H1 (cell line): ENCODE data around the gene GNB1. TPM values are rescaled to one million over a fixed set of nuclear protein-coding genes. Genes with fewer than 3 reads are reported as not detected.

Experiments
- CTCF ChIA-PET: fragments of 300-600 bp; sonication (Branson Sonifier 250); formaldehyde crosslinking; loops from one replicate; lab custom pipeline; 2021; ENCODE audit not compliant: partially characterized antibody; lab: Charles Lee
- POLR2A ChIA-PET: fragments of 300-600 bp; sonication (Branson Sonifier 250); formaldehyde crosslinking; loops from one replicate; lab custom pipeline; 2021; ENCODE audit warnings: inconsistent platforms; ENCODE audit not compliant: partially characterized antibody; lab: Charles Lee
- DNase-seq, 2 experiments: peaks; one replicate each; pipeline versions ENCODE4 v3.0.0 to v3.0.0-alpha.2; 2010 to 2022; ENCODE audit warnings: low spot score in 2 of 2, low read depth in 1 of 2, mixed read lengths in 1 of 2
- FAIRE-seq: peaks from 2 replicates; lab custom pipeline; 2011; peaks lifted over from hg19 to GRCh38; lab: Jason Lieb, UNC
- H2AFZ ChIP-seq: 2 replicates; pipeline ENCODE4 v1.8.1; 2012; ENCODE audit warnings: low read length, inconsistent platforms
- H2AK5ac ChIP-seq: 2 replicates; pipeline ENCODE4 v1.6.1; 2013; ENCODE audit warnings: low read depth, low read length
- H2BK120ac ChIP-seq: replicated peaks from 2 replicates; pipeline ENCODE3; 2013; ENCODE audit warnings: low read depth, low read length, inconsistent platforms
- H2BK12ac ChIP-seq: 2 replicates; pipeline ENCODE4 v1.6.1; 2013; ENCODE audit warnings: low read depth, low read length
- H2BK15ac ChIP-seq: 2 replicates; pipeline ENCODE4 v1.6.1; 2013; ENCODE audit warnings: low read length
- H2BK20ac ChIP-seq: 2 replicates; pipeline ENCODE4 v1.6.1; 2013; ENCODE audit warnings: low read length
- H2BK5ac ChIP-seq: 2 replicates; pipeline ENCODE4 v1.6.1; 2013; ENCODE audit warnings: low read depth, low read length
- H3K14ac ChIP-seq: 2 replicates; pipeline ENCODE4 v1.6.1; 2013; ENCODE audit warnings: inconsistent platforms; ENCODE audit not compliant: insufficient read length
- H3K18ac ChIP-seq: 2 replicates; pipeline ENCODE4 v1.6.1; 2013; ENCODE audit warnings: low read length; ENCODE audit errors: extremely low read depth
- H3K23ac ChIP-seq: 2 replicates; pipeline ENCODE4 v1.6.1; 2013; ENCODE audit warnings: inconsistent platforms; ENCODE audit not compliant: insufficient read length
- H3K23me2 ChIP-seq: 2 replicates; pipeline ENCODE4 v1.6.1; 2013; ENCODE audit warnings: low read depth, low read length
- H3K27ac ChIP-seq: 2 replicates; pipeline ENCODE4 v1.6.1; 2011; ENCODE audit warnings: low read depth, low read length, inconsistent platforms
- H3K27me3 ChIP-seq, 4 experiments: replicated peaks in 1 of 4; 1 replicate in 1 of 4; 2 replicates in 3 of 4; pipeline versions ENCODE4 v1.6.1 to v1.8.1; 2011 to 2013; ENCODE audit warnings: low read length in 3 of 4, mild to moderate bottlenecking in 3 of 4, inconsistent platforms in 2 of 4, mixed read lengths in 2 of 4, moderate library complexity in 1 of 4; ENCODE audit not compliant: control insufficient read depth in 3 of 4, insufficient read depth in 3 of 4; ENCODE audit errors: extremely low read depth in 1 of 4
- H3K36me3 ChIP-seq, 4 experiments: 2 replicates each; pipeline versions ENCODE4 v1.6.1 to v1.8.1; 2011 to 2013; ENCODE audit warnings: mild to moderate bottlenecking in 4 of 4, low read length in 3 of 4, moderate library complexity in 2 of 4, control low read depth in 1 of 4, inconsistent platforms in 1 of 4; ENCODE audit not compliant: insufficient read depth in 4 of 4, control insufficient read depth in 2 of 4
- H3K4ac ChIP-seq: replicated peaks from 2 replicates; pipeline ENCODE3; 2013; ENCODE audit warnings: low read length, low read depth, mixed read lengths, inconsistent platforms; ENCODE audit not compliant: insufficient read length
- H3K4me1 ChIP-seq, 4 experiments: replicated peaks in 1 of 4; 1 replicate in 1 of 4; 2 replicates in 3 of 4; pipeline versions ENCODE4 v1.6.1 to v1.8.1; 2011 to 2013; ENCODE audit warnings: low read length in 3 of 4, inconsistent platforms in 2 of 4, mixed read lengths in 1 of 4; ENCODE audit not compliant: insufficient read depth in 4 of 4, control insufficient read depth in 3 of 4
- H3K4me2 ChIP-seq, 2 experiments: 2 replicates each; pipeline versions ENCODE4 v1.6.1 to v1.8.1; 2011 to 2013; ENCODE audit warnings: low read depth in 2 of 2, low read length in 2 of 2, control low read depth in 1 of 2, inconsistent platforms in 1 of 2, mild to moderate bottlenecking in 1 of 2; ENCODE audit not compliant: insufficient read depth in 1 of 2
- H3K4me3 ChIP-seq, 4 experiments: fragments of 200-600, 300-600 bp in 1 of 4; sonication (generic), shearing (Covaris generic), sonication (Bioruptor Twin) in 1 of 4; 2 replicates each; pipeline versions ENCODE4 v1.5.1 to v1.8.1; 2011 to 2016; ENCODE audit warnings: low read length in 4 of 4, low read depth in 3 of 4, control low read depth in 2 of 4, inconsistent platforms in 2 of 4, mild to moderate bottlenecking in 2 of 4, mixed read lengths in 1 of 4, moderate library complexity in 1 of 4; ENCODE audit not compliant: insufficient read depth in 2 of 4; ENCODE audit errors: extremely low read depth in 1 of 4
- H3K56ac ChIP-seq: replicated peaks from 2 replicates; pipeline ENCODE3; 2013; ENCODE audit warnings: low read depth, mild to moderate bottlenecking, mixed read lengths, low read length, inconsistent platforms; ENCODE audit not compliant: insufficient read length
- H3K79me1 ChIP-seq: 2 replicates; pipeline ENCODE4 v1.6.1; 2013; ENCODE audit warnings: low read depth, low read length, control low read depth
- H3K79me2 ChIP-seq, 2 experiments: 2 replicates each; pipeline versions ENCODE4 v1.6.1 to v1.8.1; 2012 to 2013; ENCODE audit warnings: low read length in 2 of 2, mild to moderate bottlenecking in 2 of 2, inconsistent platforms in 1 of 2; ENCODE audit not compliant: insufficient read depth in 2 of 2, control insufficient read depth in 1 of 2
- H3K9ac ChIP-seq, 4 experiments: replicated peaks in 1 of 4; 1 replicate in 1 of 4; 2 replicates in 3 of 4; pipeline versions ENCODE4 v1.6.1 to v1.8.1; 2011 to 2013; ENCODE audit warnings: low read depth in 3 of 4, low read length in 3 of 4, control low read depth in 2 of 4, mild to moderate bottlenecking in 2 of 4, moderate library complexity in 2 of 4, inconsistent platforms in 1 of 4; ENCODE audit errors: extremely low read depth in 1 of 4
- H3K9me3 ChIP-seq, 2 experiments: 2 replicates each; pipeline versions ENCODE4 v1.6.1 to v1.8.1; 2012 to 2013; ENCODE audit warnings: mild to moderate bottlenecking in 2 of 2, moderate library complexity in 2 of 2, control low read depth in 1 of 2, inconsistent platforms in 1 of 2, low read depth in 1 of 2, low read length in 1 of 2, mixed read lengths in 1 of 2; ENCODE audit not compliant: insufficient read depth in 2 of 2
- H4K20me1 ChIP-seq, 2 experiments: replicated peaks in 1 of 2; 2 replicates each; pipeline versions ENCODE3 to v1.8.1; 2011 to 2013; ENCODE audit warnings: inconsistent platforms in 2 of 2, low read length in 2 of 2, mild to moderate bottlenecking in 1 of 2; ENCODE audit not compliant: insufficient read depth in 2 of 2, control insufficient read depth in 1 of 2
- H4K5ac ChIP-seq: 2 replicates; pipeline ENCODE4 v1.6.1; 2013; ENCODE audit warnings: low read length, low read depth, mixed read lengths, inconsistent platforms; ENCODE audit not compliant: insufficient read length
- H4K8ac ChIP-seq: 2 replicates; pipeline ENCODE4 v1.8.0; 2013; ENCODE audit warnings: mild to moderate bottlenecking, moderate library complexity, low read length, inconsistent platforms; ENCODE audit not compliant: insufficient read depth; ENCODE audit errors: extremely low read depth
- H4K91ac ChIP-seq: replicated peaks from 2 replicates; pipeline ENCODE3; 2013; ENCODE audit warnings: low read length, mixed read lengths, inconsistent platforms; ENCODE audit not compliant: insufficient read length
- E2F6 ChIP-seq: IDR thresholded peaks from 2 replicates; pipeline ENCODE4 v1.6.1; 2012; ENCODE audit warnings: inconsistent platforms
- KDM1A ChIP-seq: fragments of 200-600, 300-600 bp; sonication (generic); IDR thresholded peaks from 2 replicates; pipeline ENCODE4 v1.7.1; 2016; ENCODE audit warnings: mild to moderate bottlenecking, low read length, borderline replicate concordance
- POLR2AphosphoS5 ChIP-seq: IDR thresholded peaks from 2 replicates; pipeline ENCODE4 v1.6.1; 2011; ENCODE audit warnings: low read depth, low read length
- SIN3A ChIP-seq, 2 experiments: IDR thresholded peaks in 1 of 2; conservative IDR thresholded peaks in 1 of 2; 2 replicates each; pipeline ENCODE4 v1.6.1; 2011 to 2012; ENCODE audit warnings: low read length in 2 of 2, improper control_type of control experiment in 1 of 2, low read depth in 1 of 2, mild to moderate bottlenecking in 1 of 2
- TBP ChIP-seq: IDR thresholded peaks from 2 replicates; pipeline ENCODE4 v1.6.1; 2011; ENCODE audit warnings: low read depth, low read length, improper control_type of control experiment
- WGBS, 2 experiments: shearing (Covaris generic) in 1 of 2; methylation state at CpG; one replicate each; pipeline versions ENCODE4 v1.1.6 to v1.1.7; 2013 to 2015; ENCODE audit warnings: low lambda C conversion rate in 2 of 2, mixed read lengths in 2 of 2, inconsistent platforms in 1 of 2, low coverage in 1 of 2, missing lambda C conversion rate in 1 of 2; ENCODE audit not compliant: insufficient replicate concordance in 2 of 2, insufficient coverage in 1 of 2, insufficient read length in 1 of 2; ENCODE audit errors: extremely low coverage in 1 of 2, missing lambda C conversion rate in 1 of 2; 5-methylcytosine and 5-hydroxymethylcytosine counted together
- polyA plus RNA-seq, 7 experiments: library from polyadenylated mRNA; depleted of rRNA in 3 of 7; stranded (reverse) in 5 of 7; unstranded in 2 of 7; fragments of >200 nt in 5 of 7; fragments of 200-250 nt in 2 of 7; gene quantifications; 1 replicate in 5 of 7; 2 replicates in 1 of 7; 4 replicates in 1 of 7; pipeline versions ENCODE4 v1.2.1 to v1.2.3, GENCODE V29; 2011 to 2013; ENCODE audit warnings: missing spikeins in 2 of 7, mixed read lengths in 2 of 7
- total RNA-seq: library from RNA; stranded (reverse); fragmentation: NEBNext Ultra II Directional; extraction: Animal tissue kit (Norgen Biotek cat#: 25700); gene quantifications from 2 replicates; pipeline ENCODE4 v1.2.1, GENCODE V29; 2021

Gene GNB1
- total and polyA plus RNA-seq, 2 of the 8 experiments (the other 6 are each of a cell fraction or from before 2014, with no cell fraction given), result 343 to 382 TPM

GRCh38 chr1:1910033-1910465, 19.2 kb upstream of the GNB1 start:
- FAIRE-seq (no peak), DNase-seq (no peak)
- Histone ChIP-seq H2BK5ac (no peak overlapping the region), H4K8ac (no peak overlapping the region), H3K27me3 (no peaks in the 10 kb centered on the region; a peak in 1 of 7 replicates), H3K56ac (no peak overlapping the region), H2BK20ac (0 out of 2 replicates have a peak overlapping the region, but pooled peaks have one; percentile 61), H3K9me3 (no peaks in the 10 kb centered on the region), H3K79me1 (no peaks in the 10 kb centered on the region), H2AK5ac (0 out of 2 replicates have a peak overlapping the region, but pooled peaks have one; percentile 19), H4K5ac (no peak overlapping the region), H3K4ac (no peak overlapping the region), H3K4me3 (peak overlapping the region in 2 of 4 experiments; percentile 42 to 64; a peak in 5 of 8 replicates), H2BK15ac (no peak overlapping the region), H3K9ac (no peak overlapping the region), H3K36me3 (no peaks in the 10 kb centered on the region), H3K27ac (no peak overlapping the region), H3K4me2 (peak overlapping the region; percentile 53 to 61), H4K91ac (no peak overlapping the region), H4K20me1 (no peaks in the 10 kb centered on the region), H3K79me2 (no peaks in the 10 kb centered on the region), H2BK120ac (no peak overlapping the region), H3K4me1 (peaks cover 0 to 14% (median 7%) of the 10 kb centered on the region in 4 experiments; a peak in 5 of 7 replicates), H3K23ac (no peak overlapping the region), H3K14ac (no peak overlapping the region), H3K18ac (no peak overlapping the region), H3K23me2 (peaks cover 5% of the 10 kb centered on the region; the same call in 1 of the 2 replicates), H2AFZ (no peak overlapping the region), H2BK12ac (no peak overlapping the region; the same call in 1 of the 2 replicates)
- WGBS, 2 experiments, result 82% methylated on average over 6 of the region's 6 CpGs; no CpG with 5 or more reads in 1 of the 2 experiments
- ChIA-PET CTCF (interaction anchor here (0.6 to 9.7 kb wide), 9 partner anchors 19 to 1986 kb away, joined by 3 to 74 read pairs (median 3); no protein-coding TSS in a partner anchor), POLR2A (interaction anchor here (0.6 to 2.5 kb wide), 11 partner anchors 8 to 227 kb away, joined by 3 to 10 read pairs (median 5); partner anchors contain the start of gene TMEM52)
- TF ChIP-seq TBP (no peak), E2F6 (no peak), KDM1A (no peak), POLR2AphosphoS5 (no peak), SIN3A (conservative IDR thresholded peaks at IDR 0.05 in 1 of 2, IDR thresholded peaks at IDR 0.05 in 1 of 2; ENCODE audit: low read depth in 1 of 2, low read length in 2 of 2) (no peak)
